Smooth muscle cell (in vitro differentiated cells): Measurements from ENCODE around the gene PGAP2. TPM values are rescaled to one million over a fixed set of nuclear protein-coding genes. Genes with fewer than 3 reads are reported as not detected.
A peak's percentile ranks its signal among the peaks of the same experiment; 100 is the strongest.

Experiments
- DNase-seq: peaks from one replicate; lab custom pipeline; 2025; ENCODE audit not compliant: unreplicated experiment; lab: John Stamatoyannopoulos, UW
- H2AFZ ChIP-seq: fragments of 200-600 bp; sonication (generic); 2 replicates; pipeline ENCODE4 v1.6.0; 2016; ENCODE audit warnings: antibody characterized with exemption, low read depth, mild to moderate bottlenecking
- H3F3A ChIP-seq: fragments of 200-600 bp; sonication (generic); 2 replicates; pipeline ENCODE4 v1.6.0; 2017; ENCODE audit warnings: antibody characterized with exemption, low read depth
- H3K27ac ChIP-seq: fragments of 200-600 bp; sonication (generic); 2 replicates; pipeline ENCODE4 v1.5.1; 2016; ENCODE audit warnings: low read depth, mild to moderate bottlenecking
- H3K27me3 ChIP-seq: fragments of 200-600 bp; sonication (generic); 2 replicates; pipeline ENCODE4 v1.6.1; 2016; ENCODE audit warnings: low read depth, mild to moderate bottlenecking
- H3K36me3 ChIP-seq: fragments of 200-600 bp; sonication (generic); 2 replicates; pipeline ENCODE4 v1.5.1; 2016; ENCODE audit warnings: low read depth
- H3K4me1 ChIP-seq: fragments of 200-600 bp; sonication (generic); 2 replicates; pipeline ENCODE4 v1.5.1; 2016; ENCODE audit warnings: low read depth
- H3K4me2 ChIP-seq: fragments of 200-600 bp; sonication (generic); 2 replicates; pipeline ENCODE4 v1.6.0; 2016; ENCODE audit warnings: mild to moderate bottlenecking
- H3K4me3 ChIP-seq: fragments of 200-600 bp; sonication (generic); 2 replicates; pipeline ENCODE4 v1.5.1; 2016; ENCODE audit warnings: mild to moderate bottlenecking
- H3K79me2 ChIP-seq: fragments of 200-600 bp; sonication (generic); 2 replicates; pipeline ENCODE4 v1.6.0; 2016; ENCODE audit warnings: low read depth, mild to moderate bottlenecking
- H3K9ac ChIP-seq: fragments of 200-600 bp; sonication (generic); 2 replicates; pipeline ENCODE4 v1.6.0; 2016; ENCODE audit warnings: low read depth
- H3K9me3 ChIP-seq: fragments of 200-600 bp; sonication (generic); replicated peaks from 2 replicates; pipeline ENCODE4 v1.5.1; 2016; ENCODE audit warnings: low read depth
- H4K20me1 ChIP-seq: fragments of 200-600 bp; sonication (generic); 2 replicates; pipeline ENCODE4 v1.6.0; 2016; ENCODE audit warnings: low read depth
- WGBS: methylation state at CpG from one replicate; pipeline ENCODE4 v1.1.7; 2016; ENCODE audit warnings: low lambda C conversion rate; 5-methylcytosine and 5-hydroxymethylcytosine counted together
- polyA plus RNA-seq: library from polyadenylated mRNA; unstranded; fragments of >200 nt; fragmentation: Nextera tagmentation; extraction: Ambion mirVana; gene quantifications from 2 replicates; pipeline ENCODE4 v1.2.1, GENCODE V29; 2016
- total RNA-seq: library from RNA; depleted of rRNA; stranded (reverse); fragments of >200 nt; gene quantifications from 2 replicates; pipeline ENCODE4 v1.2.3, GENCODE V29; 2014
- TF ChIP-seq, protein P1 (sequence below): fragments of 200-600 bp; sonication (generic); IDR thresholded peaks from 2 replicates; pipeline ENCODE4 v1.5.1; 2017; ENCODE audit warnings: borderline replicate concordance, mild to moderate bottlenecking, antibody characterized with exemption; ENCODE audit not compliant: insufficient read depth, poor library complexity, severe bottlenecking

PGAP2 gene
- total and polyA plus RNA-seq, 2 experiments from 2014 or later = 8.7 to 10.9 TPM

DNA sequence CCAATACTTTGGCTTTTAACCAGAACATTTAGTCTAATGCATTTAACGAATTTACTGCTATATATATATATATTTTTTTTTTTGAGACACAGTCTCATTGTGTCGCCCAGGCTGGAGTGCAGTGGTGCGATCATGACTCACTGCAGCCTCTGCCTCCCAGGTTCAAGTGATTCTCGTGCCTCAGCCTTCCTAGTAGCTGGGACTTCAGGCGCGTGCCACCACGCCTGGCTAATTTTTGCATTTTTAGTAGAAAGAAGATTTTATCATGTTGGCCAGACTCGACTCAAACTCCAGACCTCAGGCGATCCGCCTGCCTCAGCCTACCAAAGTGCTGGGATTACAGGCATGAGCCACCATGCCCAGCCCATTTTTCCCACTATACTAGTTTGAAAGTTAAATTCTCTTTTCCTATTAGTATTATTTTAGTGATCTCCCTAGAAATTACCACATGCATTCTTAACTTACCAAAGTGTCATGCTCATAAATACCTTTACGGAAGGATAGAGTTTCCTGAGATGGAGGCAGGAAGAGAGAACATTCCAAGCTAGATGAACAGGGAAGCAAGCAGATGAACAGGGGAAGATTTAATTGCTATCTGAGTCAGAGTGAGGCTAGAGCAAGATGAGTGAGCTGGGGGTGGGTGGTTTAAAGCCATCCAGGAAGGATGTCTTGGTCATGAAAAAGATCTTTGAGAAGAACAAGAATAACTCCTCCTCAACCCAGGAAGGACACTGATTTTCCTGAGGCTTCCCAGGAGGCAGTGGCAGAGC lies 4.4 kb upstream of the PGAP2 start:
- TF ChIP-seq, protein P1, sequence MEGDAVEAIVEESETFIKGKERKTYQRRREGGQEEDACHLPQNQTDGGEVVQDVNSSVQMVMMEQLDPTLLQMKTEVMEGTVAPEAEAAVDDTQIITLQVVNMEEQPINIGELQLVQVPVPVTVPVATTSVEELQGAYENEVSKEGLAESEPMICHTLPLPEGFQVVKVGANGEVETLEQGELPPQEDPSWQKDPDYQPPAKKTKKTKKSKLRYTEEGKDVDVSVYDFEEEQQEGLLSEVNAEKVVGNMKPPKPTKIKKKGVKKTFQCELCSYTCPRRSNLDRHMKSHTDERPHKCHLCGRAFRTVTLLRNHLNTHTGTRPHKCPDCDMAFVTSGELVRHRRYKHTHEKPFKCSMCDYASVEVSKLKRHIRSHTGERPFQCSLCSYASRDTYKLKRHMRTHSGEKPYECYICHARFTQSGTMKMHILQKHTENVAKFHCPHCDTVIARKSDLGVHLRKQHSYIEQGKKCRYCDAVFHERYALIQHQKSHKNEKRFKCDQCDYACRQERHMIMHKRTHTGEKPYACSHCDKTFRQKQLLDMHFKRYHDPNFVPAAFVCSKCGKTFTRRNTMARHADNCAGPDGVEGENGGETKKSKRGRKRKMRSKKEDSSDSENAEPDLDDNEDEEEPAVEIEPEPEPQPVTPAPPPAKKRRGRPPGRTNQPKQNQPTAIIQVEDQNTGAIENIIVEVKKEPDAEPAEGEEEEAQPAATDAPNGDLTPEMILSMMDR = no peak
- Histone ChIP-seq H3F3A (peaks cover 8% of the 10 kb centered on the region), H3K4me2 (peak overlapping the region; percentile 77), H3K27me3 (no peaks in the 10 kb centered on the region), H3K4me3 (no peak overlapping the region), H4K20me1 (no peaks in the 10 kb centered on the region), H3K4me1 (no peaks in the 10 kb centered on the region), H3K36me3 (no peaks in the 10 kb centered on the region), H3K79me2 (no peaks in the 10 kb centered on the region), H3K27ac (peak overlapping the region; percentile 90), H2AFZ (no peak overlapping the region), H3K9me3 (no peaks in the 10 kb centered on the region), H3K9ac (no peak overlapping the region)
- WGBS = 49% methylated on average over 11 of the region's 11 CpGs
- no peak for DNase-seq

DNA sequence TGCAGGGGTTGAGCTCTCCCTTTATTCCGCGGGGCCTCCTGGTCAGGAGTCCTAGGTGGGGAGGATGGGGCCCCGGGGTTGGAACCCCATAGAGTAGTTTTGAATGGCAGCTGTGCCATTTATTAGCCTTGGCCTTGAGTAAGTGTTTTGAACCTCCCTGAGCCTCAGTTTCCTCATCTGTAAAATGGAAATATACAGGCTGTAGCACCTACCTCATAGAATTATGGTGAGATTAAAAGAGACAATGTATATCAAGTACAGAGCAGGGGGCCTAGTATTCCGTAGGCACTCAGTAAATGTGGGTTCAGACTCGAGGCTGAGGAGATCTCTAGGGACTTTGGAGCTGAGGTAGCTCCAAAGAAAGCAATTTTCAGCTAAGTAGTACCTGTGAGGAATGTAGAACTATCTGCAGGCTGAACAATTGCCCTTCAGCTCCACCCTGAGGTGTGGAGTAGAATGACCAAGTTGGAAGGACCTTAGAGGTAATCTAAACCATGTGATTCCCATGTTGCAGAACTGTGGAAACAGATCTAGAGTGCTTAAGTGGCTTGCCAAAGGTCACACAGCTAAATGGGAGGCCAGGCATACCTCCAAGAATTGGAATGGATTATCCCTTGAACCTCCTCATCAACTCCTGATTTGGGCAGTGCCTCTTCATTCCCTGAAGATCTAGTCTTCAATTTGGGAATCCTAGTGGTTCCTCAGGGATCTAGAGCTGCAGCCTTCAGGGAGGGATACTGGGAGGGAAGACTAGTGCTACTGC lies 682 bp downstream of the PGAP2 start:
- Histone ChIP-seq H4K20me1 (no peaks in the 10 kb centered on the region), H3K4me3 (peak overlapping the region; percentile 93), H2AFZ (peak overlapping the region; percentile 91), H3K4me2 (peak overlapping the region; percentile 92), H3F3A (peaks cover under 1% of the 10 kb centered on the region), H3K9ac (peak overlapping the region; percentile 25), H3K79me2 (no peaks in the 10 kb centered on the region), H3K4me1 (no peaks in the 10 kb centered on the region), H3K9me3 (no peaks in the 10 kb centered on the region), H3K27me3 (no peaks in the 10 kb centered on the region), H3K36me3 (no peaks in the 10 kb centered on the region), H3K27ac (no peak overlapping the region)
- 28% methylated on average over 5 of the region's 5 CpGs for WGBS
- no peak for DNase-seq
- TF ChIP-seq, protein P1 = peak; percentile 11

DNA sequence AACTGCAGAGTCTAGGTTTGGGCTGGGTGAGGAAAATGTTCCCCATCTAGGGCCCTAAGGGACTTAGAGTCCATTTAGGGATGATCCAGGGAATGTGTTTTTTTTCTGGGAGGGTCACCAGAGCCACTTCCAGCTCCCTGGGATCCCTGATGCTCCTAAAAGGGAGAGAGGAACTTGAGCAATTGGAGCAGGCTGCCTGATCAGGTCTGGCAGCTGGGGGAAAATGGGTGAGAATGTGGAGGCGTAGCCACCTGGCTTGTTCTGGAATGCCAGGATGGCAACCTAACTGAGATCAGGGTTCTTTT lies 1.2 kb downstream of the PGAP2 start:
- Histone ChIP-seq H3K4me3 (no peak overlapping the region), H3K79me2 (no peaks in the 10 kb centered on the region), H3F3A (no peaks in the 10 kb centered on the region), H2AFZ (no peak overlapping the region), H3K27me3 (no peaks in the 10 kb centered on the region), H3K27ac (no peak overlapping the region), H3K9me3 (no peaks in the 10 kb centered on the region), H3K36me3 (no peaks in the 10 kb centered on the region), H3K9ac (no peak overlapping the region), H4K20me1 (no peaks in the 10 kb centered on the region), H3K4me2 (no peak overlapping the region), H3K4me1 (no peaks in the 10 kb centered on the region)
- WGBS = 100% methylated on average over 1 of the region's 1 CpG
- no peak for DNase-seq
- TF ChIP-seq, protein P1 = no peak

DNA sequence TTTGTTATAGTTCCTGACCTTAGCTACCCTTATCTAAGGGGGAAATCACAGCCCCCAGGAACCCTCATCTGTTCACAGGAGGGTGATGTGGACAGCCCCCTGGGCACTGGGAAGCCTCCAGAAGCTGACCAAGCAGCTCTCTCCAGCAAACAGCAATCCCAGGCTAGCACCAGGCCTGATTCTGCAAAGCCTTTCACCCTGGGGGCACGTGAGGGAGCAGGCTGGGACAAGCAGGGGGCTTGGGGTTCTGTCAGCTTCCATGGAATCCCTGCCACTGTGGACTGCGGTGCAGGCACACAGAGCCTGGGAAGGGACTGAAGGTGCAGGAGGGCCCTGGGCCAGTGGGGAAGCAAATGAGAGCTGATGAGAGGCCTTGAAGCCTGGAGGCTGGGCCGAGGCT lies 2.1 kb downstream of the PGAP2 start:
- Histone ChIP-seq H3K27me3 (no peaks in the 10 kb centered on the region), H4K20me1 (no peaks in the 10 kb centered on the region), H3K4me1 (no peaks in the 10 kb centered on the region), H3K36me3 (no peaks in the 10 kb centered on the region), H3K4me3 (no peak overlapping the region), H3K9me3 (no peaks in the 10 kb centered on the region), H3K27ac (no peak overlapping the region), H3K79me2 (no peaks in the 10 kb centered on the region), H3K4me2 (no peak overlapping the region), H2AFZ (no peak overlapping the region), H3F3A (no peaks in the 10 kb centered on the region), H3K9ac (no peak overlapping the region)
- TF ChIP-seq, protein P1 = no peak
- 73% methylated on average over 3 of the region's 3 CpGs for WGBS
- DNase-seq = no peak
